Nephron progenitor cell (in vitro differentiated cells): ENCODE measurements around the gene ILF2.

ENCODE experiments used
- DNase-seq: peaks from one replicate; pipeline ENCODE4 v3.0.0; 2021
- H3K27ac Mint-ChIP-seq: 2 replicates; pipeline ENCODE4 v1.8.0; 2021; ENCODE audit warnings: mild to moderate bottlenecking, moderate library complexity, mixed read lengths
- H3K27me3 Mint-ChIP-seq: 2 replicates; pipeline ENCODE4 v1.8.0; 2021; ENCODE audit warnings: mild to moderate bottlenecking, low read depth, mixed read lengths; ENCODE audit not compliant: poor library complexity
- H3K36me3 Mint-ChIP-seq: 2 replicates; pipeline ENCODE4 v1.8.0; 2021; ENCODE audit warnings: low read depth, mixed read lengths
- H3K4me1 Mint-ChIP-seq: 2 replicates; pipeline ENCODE4 v1.8.0; 2021; ENCODE audit warnings: mixed read lengths
- H3K4me3 Mint-ChIP-seq: 2 replicates; pipeline ENCODE4 v1.8.0; 2021; ENCODE audit warnings: mild to moderate bottlenecking, moderate library complexity, mixed read lengths
- H3K9me3 Mint-ChIP-seq: 2 replicates; pipeline ENCODE4 v1.8.0; 2021; ENCODE audit warnings: mild to moderate bottlenecking, moderate library complexity, mixed read lengths
- TF ChIP-seq, protein P1 (sequence below): fragments of 200-600 bp; sonication (generic); IDR thresholded peaks from 2 replicates; pipeline ENCODE4 v1.5.0; 2021; ENCODE audit warnings: antibody characterized with exemption

Gene ILF2

DNA sequence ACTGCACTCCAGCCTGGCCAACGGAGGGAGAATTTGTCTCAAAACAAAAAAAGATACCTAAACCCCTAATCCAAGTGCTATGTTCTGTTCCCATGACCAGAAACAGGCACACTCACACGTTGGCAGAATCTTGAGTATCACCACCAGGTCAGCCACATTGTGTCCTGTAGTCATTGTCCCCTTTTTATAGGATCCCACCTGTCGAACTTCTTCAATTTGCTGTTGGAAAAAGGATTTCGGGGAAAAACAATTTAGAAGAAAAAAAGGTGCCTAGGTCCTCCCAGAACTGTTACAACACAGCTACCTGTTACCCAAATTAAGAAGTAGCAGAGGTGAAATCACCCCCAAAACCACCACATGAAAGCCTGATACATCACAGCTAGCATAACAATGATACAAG is 3.4 kb downstream of the ILF2 start:
- Mint-ChIP-seq H3K4me3 (no peak overlapping the region), H3K36me3 (peaks cover 59% of the 10 kb centered on the region), H3K9me3 (no peaks in the 10 kb centered on the region), H3K4me1 (peaks cover 8% of the 10 kb centered on the region), H3K27me3 (no peaks in the 10 kb centered on the region), H3K27ac (peak overlapping the region; percentile 45)
- TF ChIP-seq, protein P1, sequence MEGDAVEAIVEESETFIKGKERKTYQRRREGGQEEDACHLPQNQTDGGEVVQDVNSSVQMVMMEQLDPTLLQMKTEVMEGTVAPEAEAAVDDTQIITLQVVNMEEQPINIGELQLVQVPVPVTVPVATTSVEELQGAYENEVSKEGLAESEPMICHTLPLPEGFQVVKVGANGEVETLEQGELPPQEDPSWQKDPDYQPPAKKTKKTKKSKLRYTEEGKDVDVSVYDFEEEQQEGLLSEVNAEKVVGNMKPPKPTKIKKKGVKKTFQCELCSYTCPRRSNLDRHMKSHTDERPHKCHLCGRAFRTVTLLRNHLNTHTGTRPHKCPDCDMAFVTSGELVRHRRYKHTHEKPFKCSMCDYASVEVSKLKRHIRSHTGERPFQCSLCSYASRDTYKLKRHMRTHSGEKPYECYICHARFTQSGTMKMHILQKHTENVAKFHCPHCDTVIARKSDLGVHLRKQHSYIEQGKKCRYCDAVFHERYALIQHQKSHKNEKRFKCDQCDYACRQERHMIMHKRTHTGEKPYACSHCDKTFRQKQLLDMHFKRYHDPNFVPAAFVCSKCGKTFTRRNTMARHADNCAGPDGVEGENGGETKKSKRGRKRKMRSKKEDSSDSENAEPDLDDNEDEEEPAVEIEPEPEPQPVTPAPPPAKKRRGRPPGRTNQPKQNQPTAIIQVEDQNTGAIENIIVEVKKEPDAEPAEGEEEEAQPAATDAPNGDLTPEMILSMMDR = no peak
- no peak for DNase-seq

GRCh38 chr1:153663211-153663610 is 7.6 kb downstream of the ILF2 start:
- Mint-ChIP-seq H3K4me1 (peaks cover 29% of the 10 kb centered on the region), H3K27ac (peak overlapping the region; percentile 85), H3K36me3 (peaks cover 73% of the 10 kb centered on the region), H3K4me3 (no peak overlapping the region), H3K27me3 (no peaks in the 10 kb centered on the region), H3K9me3 (no peaks in the 10 kb centered on the region)
- TF ChIP-seq, protein P1 = no peak
- no peak for DNase-seq

- peaks cover 64% of the 10 kb centered on the region for H3K36me3 Mint-ChIP-seq
- peaks cover 3% of the 10 kb centered on the region for H3K27me3 Mint-ChIP-seq
- peak overlapping the region; percentile 85 for H3K27ac Mint-ChIP-seq
- TF ChIP-seq, protein P1 = no peak
- H3K4me3 Mint-ChIP-seq = no peak overlapping the region
- no peaks in the 10 kb centered on the region for H3K9me3 Mint-ChIP-seq
- no peak for DNase-seq
- peaks cover 26% of the 10 kb centered on the region for H3K4me1 Mint-ChIP-seq
Measured at GRCh38 chr1:153662269-153662668, 8.5 kb downstream of the ILF2 start.

- Mint-ChIP-seq H3K36me3 (peaks cover 53% of the 10 kb centered on the region), H3K9me3 (no peaks in the 10 kb centered on the region), H3K27ac (peak overlapping the region; percentile 15), H3K4me1 (peaks cover 26% of the 10 kb centered on the region), H3K4me3 (peak overlapping the region; percentile 63), H3K27me3 (peaks cover 3% of the 10 kb centered on the region)
- DNase-seq = no peak
- TF ChIP-seq, protein P1 = no peak
Measured at GRCh38 chr1:153661111-153661708, 9.6 kb downstream of the ILF2 start.

- Mint-ChIP-seq H3K27ac (peak overlapping the region; percentile 69), H3K36me3 (peaks cover 38% of the 10 kb centered on the region), H3K9me3 (no peaks in the 10 kb centered on the region), H3K4me3 (peak overlapping the region; percentile 97), H3K27me3 (peaks cover 3% of the 10 kb centered on the region), H3K4me1 (peaks cover 26% of the 10 kb centered on the region)
- TF ChIP-seq, protein P1 = no peak
- no peak for DNase-seq
Measured at GRCh38 chr1:153659656-153660055, 11.1 kb downstream of the ILF2 start.

- peaks cover 33% of the 10 kb centered on the region for H3K36me3 Mint-ChIP-seq
- peaks cover 26% of the 10 kb centered on the region for H3K4me1 Mint-ChIP-seq
- H3K27me3 Mint-ChIP-seq = peaks cover 3% of the 10 kb centered on the region
- no peak for DNase-seq
- no peaks in the 10 kb centered on the region for H3K9me3 Mint-ChIP-seq
- no peak overlapping the region for H3K27ac Mint-ChIP-seq
- H3K4me3 Mint-ChIP-seq = peak overlapping the region; percentile 97
- TF ChIP-seq, protein P1 = no peak
Measured at GRCh38 chr1:153659175-153659534, 11.6 kb downstream of the ILF2 start.
